CD8-positive, alpha-beta memory T cell (primary cell): ENCODE data around the gene PDE4C. TPM values are rescaled to one million over a fixed set of nuclear protein-coding genes. Genes with fewer than 3 reads are reported as not detected.

Source experiments
- CTCF ChIA-PET: fragments of 350-600 bp; sonication (Branson Sonifier 250); formaldehyde crosslinking; loops from one replicate; lab custom pipeline; 2021; ENCODE audit warnings: antibody characterized with exemption; lab: Charles Lee
- POLR2A ChIA-PET: fragments of 350-600 bp; sonication (Branson Sonifier 250); formaldehyde crosslinking; loops from one replicate; lab custom pipeline; 2021; ENCODE audit warnings: antibody characterized with exemption; lab: Charles Lee
- DNase-seq, 5 donors: peaks; one replicate each; pipeline versions ENCODE4 v3.0.0 to v3.0.0-alpha.2; 2020 to 2022; ENCODE audit warnings: mixed read lengths in 1 of 5
- H3K27ac ChIP-seq: one replicate; pipeline ENCODE4 v1.7.0; 2013; ENCODE audit warnings: low read depth, mild to moderate bottlenecking, low read length, moderate library complexity
- H3K27me3 ChIP-seq: 2 replicates; pipeline ENCODE4 v1.7.0; 2013; ENCODE audit warnings: low read length, mild to moderate bottlenecking; ENCODE audit not compliant: insufficient read depth, poor library complexity, severe bottlenecking
- H3K36me3 ChIP-seq: 2 replicates; pipeline ENCODE4 v1.7.0; 2013; ENCODE audit warnings: mild to moderate bottlenecking, low read length, moderate library complexity; ENCODE audit not compliant: insufficient read depth
- H3K4me1 ChIP-seq: 2 replicates; pipeline ENCODE4 v1.7.0; 2013; ENCODE audit warnings: mild to moderate bottlenecking, low read length, moderate library complexity; ENCODE audit not compliant: insufficient read depth
- H3K4me3 ChIP-seq: 2 replicates; pipeline ENCODE4 v1.7.0; 2013; ENCODE audit warnings: mild to moderate bottlenecking, low read length
- H3K9me3 ChIP-seq: 2 replicates; pipeline ENCODE4 v1.7.0; 2013; ENCODE audit warnings: mild to moderate bottlenecking, low read length
- H3K27ac Mint-ChIP-seq, 8 donors: one replicate each; pipeline ENCODE4 v1.8.0; 2020 to 2021; ENCODE audit warnings: mixed read lengths in 8 of 8, mild to moderate bottlenecking in 6 of 8, inconsistent platforms in 3 of 8, moderate library complexity in 3 of 8
- H3K27me3 Mint-ChIP-seq, 2 donors: one replicate each; pipeline ENCODE4 v1.8.0; 2020 to 2021; ENCODE audit warnings: mixed read lengths in 2 of 2, mild to moderate bottlenecking in 1 of 2, moderate library complexity in 1 of 2
- H3K36me3 Mint-ChIP-seq, 3 donors: one replicate each; pipeline ENCODE4 v1.8.0; 2020 to 2021; ENCODE audit warnings: mixed read lengths in 3 of 3, inconsistent platforms in 1 of 3, mild to moderate bottlenecking in 1 of 3
- H3K4me1 Mint-ChIP-seq, 3 donors: one replicate each; pipeline ENCODE4 v1.8.0; 2020 to 2021; ENCODE audit warnings: mixed read lengths in 3 of 3, inconsistent platforms in 1 of 3, mild to moderate bottlenecking in 1 of 3
- H3K4me3 Mint-ChIP-seq, 7 donors: one replicate each; pipeline ENCODE4 v1.8.0; 2020 to 2021; ENCODE audit warnings: mixed read lengths in 7 of 7, mild to moderate bottlenecking in 6 of 7, moderate library complexity in 4 of 7, inconsistent platforms in 2 of 7
- H3K9me3 Mint-ChIP-seq, 5 donors: one replicate each; pipeline ENCODE4 v1.8.0; 2020 to 2022; ENCODE audit warnings: mixed read lengths in 5 of 5, mild to moderate bottlenecking in 3 of 5, moderate library complexity in 2 of 5, inconsistent platforms in 1 of 5
- polyA plus RNA-seq: library from polyadenylated mRNA; unstranded; fragments of 300-500 nt; fragmentation: Illumina TruSeq; gene quantifications from one replicate; pipeline ENCODE4 v1.2.3, GENCODE V29; 2021
- total RNA-seq, 2 experiments: library from RNA; stranded (reverse); gene quantifications; one replicate each; pipeline ENCODE4 v1.2.3, GENCODE V29; 2021

PDE4C gene
- total and polyA plus RNA-seq, 3 experiments from 2014 or later: not detected

DNA sequence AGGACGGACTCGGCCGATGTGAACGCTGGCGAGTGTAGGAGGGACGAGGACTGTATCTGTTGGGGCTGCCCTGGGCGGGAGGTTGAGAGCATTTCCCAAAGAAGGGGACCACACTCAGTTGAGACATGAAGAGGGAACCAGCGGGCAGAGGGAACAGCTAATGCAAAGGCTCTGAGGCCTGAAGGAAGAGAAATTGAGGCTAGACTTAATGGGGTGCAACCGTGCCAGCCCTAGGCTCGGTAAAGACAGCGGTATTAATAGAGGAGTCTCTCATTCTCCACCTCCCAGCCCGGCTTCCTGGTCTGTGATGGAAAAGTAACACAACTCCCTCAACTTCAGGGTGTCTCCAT is 32.1 kb downstream of the PDE4C start:
- peak overlapping the region; percentile 71 for H3K27ac ChIP-seq
- peak overlapping the region; percentile 82 to 95 (median 89) for H3K4me3 Mint-ChIP-seq
- H3K9me3 ChIP-seq: no peaks in the 10 kb centered on the region
- no peak for DNase-seq
- H3K4me1 Mint-ChIP-seq: peaks cover 21 to 28% (median 22%) of the 10 kb centered on the region in 3 donors
- no peaks in the 10 kb centered on the region for H3K27me3 ChIP-seq
- H3K4me3 ChIP-seq: peak overlapping the region; percentile 74
- peaks cover 0 to 37% (median 4%) of the 10 kb centered on the region in 3 donors for H3K36me3 Mint-ChIP-seq
- H3K4me1 ChIP-seq: peaks cover 16% of the 10 kb centered on the region
- CTCF ChIA-PET: interaction anchor here (1.7 to 4.5 kb wide), 3 partner anchors 11 to 58 kb away, joined by 4 to 24 read pairs (median 6); partner anchors contain the start of gene RAB3A
- peaks cover 0 to 2% (median 0%) of the 10 kb centered on the region in 5 donors for H3K9me3 Mint-ChIP-seq
- POLR2A ChIA-PET: interaction anchor here (1.9 to 3.1 kb wide), 2 partner anchors 9 to 86 kb away, joined by 6 to 40 read pairs; partner anchors contain the start of genes JUND and RAB3A
- H3K36me3 ChIP-seq: peaks cover 6% of the 10 kb centered on the region
- H3K27ac Mint-ChIP-seq: peak overlapping the region in 5 of 8 donors; percentile 56 to 88 (median 78)
- peaks cover 0 to 3% of the 10 kb centered on the region in 2 donors for H3K27me3 Mint-ChIP-seq

DNA sequence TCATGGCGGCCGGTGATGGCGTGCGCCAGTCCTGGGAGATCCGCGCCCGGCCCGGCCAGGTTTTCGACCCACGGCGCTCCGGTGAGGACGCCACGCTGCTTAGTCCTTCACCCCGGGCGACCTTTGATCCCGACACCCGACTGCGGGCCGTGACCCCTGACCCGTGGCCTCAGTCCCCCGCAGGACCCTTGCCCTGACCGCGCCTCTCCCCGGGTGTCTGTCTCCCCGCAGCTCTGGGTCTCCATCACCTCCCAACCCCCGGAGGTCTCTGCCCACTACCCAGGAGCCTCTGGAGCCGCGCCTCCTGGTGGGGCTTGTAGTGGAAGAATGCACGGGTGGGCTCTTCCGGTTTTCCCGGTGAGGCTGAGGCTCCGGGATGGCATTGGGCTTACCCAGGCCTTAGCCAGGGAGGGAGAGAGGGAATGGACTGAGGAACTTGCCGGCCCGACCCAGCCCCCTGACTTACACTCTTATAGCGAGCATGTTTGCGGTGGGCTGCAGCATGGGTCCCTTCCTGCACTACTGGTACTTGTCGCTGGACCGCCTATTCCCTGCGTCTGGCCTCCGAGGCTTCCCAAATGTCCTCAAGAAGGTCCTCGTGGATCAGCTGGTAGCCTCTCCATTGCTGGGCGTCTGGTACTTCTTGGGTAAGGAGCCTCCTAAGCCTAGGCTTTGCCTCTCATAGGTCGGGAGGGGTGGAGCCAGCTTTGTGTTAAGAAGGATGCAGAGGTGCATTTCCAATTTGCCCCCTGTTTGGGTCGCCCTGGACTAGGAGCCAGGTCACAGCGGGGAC is 32.7 kb downstream of the PDE4C start:
- no peak for DNase-seq
- Mint-ChIP-seq H3K4me3 (peak overlapping the region; percentile 82 to 95 (median 89)), H3K36me3 (peaks cover 0 to 31% (median 4%) of the 10 kb centered on the region in 3 donors), H3K27me3 (peaks cover 0 to 3% of the 10 kb centered on the region in 2 donors), H3K27ac (peak overlapping the region; percentile 76 to 98 (median 95)), H3K9me3 (peaks cover 0 to 2% (median 0%) of the 10 kb centered on the region in 5 donors), H3K4me1 (peaks cover 21 to 28% (median 22%) of the 10 kb centered on the region in 3 donors)
- peak overlapping the region; percentile 74 for H3K4me3 ChIP-seq
- no peaks in the 10 kb centered on the region for H3K27me3 ChIP-seq
- peaks cover 16% of the 10 kb centered on the region for H3K4me1 ChIP-seq
- peaks cover 6% of the 10 kb centered on the region for H3K36me3 ChIP-seq
- peak overlapping the region; percentile 71 for H3K27ac ChIP-seq
- no peaks in the 10 kb centered on the region for H3K9me3 ChIP-seq
- ChIA-PET POLR2A (interaction anchor here (0.6 to 3.1 kb wide), 9 partner anchors 10 to 158 kb away, joined by 3 to 40 read pairs (median 6); partner anchors contain the start of genes IL12RB1, JUND, LSM4 and RAB3A), CTCF (interaction anchor here (1.4 to 4.5 kb wide), 8 partner anchors 11 to 105 kb away, joined by 4 to 49 read pairs (median 6); partner anchors contain the start of gene RAB3A)

DNA sequence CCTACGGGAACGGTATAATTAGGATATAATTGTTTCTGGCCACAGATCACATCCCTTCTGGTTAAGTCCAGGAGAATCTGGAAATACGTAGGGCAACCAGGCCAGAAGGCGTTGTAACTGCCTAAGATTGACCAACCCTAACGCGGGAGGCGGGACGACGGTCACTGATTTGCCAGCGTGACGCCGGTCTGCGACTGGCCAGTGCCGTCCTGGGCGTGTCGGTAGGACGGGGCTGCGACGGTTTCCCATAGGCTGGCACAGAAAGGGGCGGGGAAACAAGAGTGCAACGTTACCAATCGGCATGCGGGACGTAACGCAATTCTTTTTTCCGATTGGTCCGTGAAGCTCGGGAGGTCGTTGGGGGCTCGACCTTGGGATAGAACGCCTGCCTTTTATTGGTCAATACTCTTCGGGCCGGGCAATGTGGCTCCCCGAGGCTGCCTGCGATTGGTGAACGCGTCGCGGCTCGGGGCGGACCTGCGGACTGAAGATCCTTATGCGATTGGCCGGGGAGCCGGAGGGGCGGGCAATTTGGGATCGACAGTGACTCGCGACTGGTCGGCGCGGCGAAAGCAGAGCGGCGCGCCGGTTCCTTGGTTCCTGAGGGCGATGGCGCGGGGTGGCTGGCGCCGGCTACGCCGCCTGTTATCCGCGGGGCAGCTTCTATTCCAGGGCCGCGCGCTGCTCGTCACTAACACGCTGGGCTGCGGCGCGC is 33.4 kb downstream of the PDE4C start, which contains the start of gene MPV17L2:
TSS of gene MPV17L2 (plus strand) at position 546 of the 715 bp plus-strand sequence. CDS start at position 610, 64 bp downstream.
- Histone ChIP-seq H3K27ac (peak within 1 kb of the TSS; percentile 71), H3K4me3 (peak within 1 kb of the TSS; percentile 74), H3K4me1 (peaks cover 16% of the 10 kb centered on the region), H3K36me3 (peaks cover 6% of the 10 kb centered on the region), H3K9me3 (no peaks in the 10 kb centered on the region), H3K27me3 (no peaks in the 10 kb centered on the region)
- ChIA-PET POLR2A (interaction anchor here (0.6 to 3.1 kb wide), 10 partner anchors 11 to 159 kb away, joined by 3 to 40 read pairs (median 5); partner anchors contain the start of genes IL12RB1, JUND, LSM4 and RAB3A), CTCF (interaction anchor here (0.7 to 4.5 kb wide), 21 partner anchors 10 to 224 kb away, joined by 3 to 49 read pairs (median 5); partner anchors contain the start of genes IFI30 and RAB3A)
- Mint-ChIP-seq H3K4me1 (peaks cover 21 to 28% (median 22%) of the 10 kb centered on the region in 3 donors), H3K9me3 (peaks cover 0 to 2% (median 0%) of the 10 kb centered on the region in 5 donors), H3K27ac (peak within 1 kb of the TSS; percentile 76 to 98 (median 96)), H3K27me3 (peaks cover 0 to 3% of the 10 kb centered on the region in 2 donors), H3K4me3 (peak within 1 kb of the TSS; percentile 82 to 95 (median 89)), H3K36me3 (peaks cover 0 to 24% (median 0%) of the 10 kb centered on the region in 3 donors)
- DNase-seq: peak; percentile 98 to 99 (median 99)

DNA sequence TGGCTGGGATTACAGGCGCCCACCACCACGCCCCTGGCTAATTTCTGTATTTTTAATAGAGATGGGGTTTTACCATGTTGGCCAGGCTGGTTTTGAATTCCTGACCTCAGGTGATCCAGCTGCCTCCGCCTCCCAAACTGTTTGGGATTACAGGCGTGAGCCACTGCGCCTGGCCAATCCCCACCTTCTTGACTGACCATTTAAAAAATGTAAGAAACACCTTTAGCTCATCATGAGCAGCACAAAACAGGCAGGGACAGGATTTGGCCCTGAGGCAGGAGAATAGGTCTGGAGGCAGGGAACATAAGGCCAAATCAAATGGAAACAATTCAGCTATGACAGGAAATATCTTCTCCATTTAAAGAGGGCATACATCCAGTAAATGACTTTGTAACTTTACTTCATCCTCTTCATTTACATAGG is 34.6 kb downstream of the PDE4C start:
- Histone ChIP-seq H3K9me3 (no peaks in the 10 kb centered on the region), H3K27me3 (no peaks in the 10 kb centered on the region), H3K4me1 (peaks cover 16% of the 10 kb centered on the region), H3K4me3 (peak overlapping the region; percentile 67), H3K27ac (peak overlapping the region; percentile 70), H3K36me3 (peaks cover 6% of the 10 kb centered on the region)
- peak overlapping the region; percentile 82 to 95 (median 89) for H3K4me3 Mint-ChIP-seq
- CTCF ChIA-PET: interaction anchor here (0.7 to 4.5 kb wide), 23 partner anchors 9 to 225 kb away, joined by 3 to 49 read pairs (median 5); partner anchors contain the start of genes IFI30, LSM4 and RAB3A
- H3K9me3 Mint-ChIP-seq: peaks cover 0 to 2% (median 0%) of the 10 kb centered on the region in 5 donors
- H3K27ac Mint-ChIP-seq: peak overlapping the region; percentile 76 to 98 (median 96)
- POLR2A ChIA-PET: interaction anchor here (0.8 to 3.1 kb wide), 6 partner anchors 13 to 115 kb away, joined by 3 to 40 read pairs (median 7); partner anchors contain the start of genes JUND and RAB3A
- peaks cover 21 to 28% (median 22%) of the 10 kb centered on the region in 3 donors for H3K4me1 Mint-ChIP-seq
- H3K36me3 Mint-ChIP-seq: peaks cover 0 to 19% (median 0%) of the 10 kb centered on the region in 3 donors
- H3K27me3 Mint-ChIP-seq: peaks cover 0 to 5% of the 10 kb centered on the region in 2 donors
- DNase-seq: no peak

DNA sequence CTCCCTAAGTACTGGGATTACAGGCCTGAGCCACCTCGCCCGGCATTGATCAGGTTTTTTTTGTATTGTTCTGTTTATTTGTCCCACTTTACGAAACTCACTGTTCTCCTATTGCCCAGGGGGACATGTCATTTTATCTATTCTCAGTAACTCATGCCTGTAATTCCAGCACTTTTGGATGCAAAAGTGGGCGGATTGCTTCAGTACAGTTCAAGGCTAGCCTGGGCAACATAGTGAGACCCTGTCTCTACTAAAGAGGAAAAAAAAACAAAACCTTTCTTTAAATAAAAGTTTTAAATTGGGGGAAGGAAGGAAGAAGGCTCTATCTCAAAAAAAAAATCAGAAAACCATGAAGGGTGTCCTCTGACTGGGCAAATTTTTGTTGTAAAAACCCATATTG is 36.0 kb downstream of the PDE4C start:
- no peaks in the 10 kb centered on the region for H3K9me3 ChIP-seq
- Mint-ChIP-seq H3K9me3 (peaks cover 0 to 2% (median 0%) of the 10 kb centered on the region in 5 donors), H3K27ac (no peak overlapping the region), H3K4me3 (no peak overlapping the region), H3K36me3 (peaks cover 0 to 10% (median 0%) of the 10 kb centered on the region in 3 donors), H3K4me1 (peaks cover 21 to 28% (median 22%) of the 10 kb centered on the region in 3 donors), H3K27me3 (peaks cover 3 to 7% of the 10 kb centered on the region in 2 donors)
- POLR2A ChIA-PET: no interaction called here
- H3K4me1 ChIP-seq: peaks cover 16% of the 10 kb centered on the region
- H3K36me3 ChIP-seq: no peaks in the 10 kb centered on the region
- no peak overlapping the region for H3K27ac ChIP-seq
- no peak for DNase-seq
- CTCF ChIA-PET: interaction anchor here (1.2 kb wide), 1 partner anchor 33 kb away, joined by 5 read pairs; no protein-coding TSS in a partner anchor
- H3K4me3 ChIP-seq: no peak overlapping the region
- H3K27me3 ChIP-seq: no peaks in the 10 kb centered on the region

DNA sequence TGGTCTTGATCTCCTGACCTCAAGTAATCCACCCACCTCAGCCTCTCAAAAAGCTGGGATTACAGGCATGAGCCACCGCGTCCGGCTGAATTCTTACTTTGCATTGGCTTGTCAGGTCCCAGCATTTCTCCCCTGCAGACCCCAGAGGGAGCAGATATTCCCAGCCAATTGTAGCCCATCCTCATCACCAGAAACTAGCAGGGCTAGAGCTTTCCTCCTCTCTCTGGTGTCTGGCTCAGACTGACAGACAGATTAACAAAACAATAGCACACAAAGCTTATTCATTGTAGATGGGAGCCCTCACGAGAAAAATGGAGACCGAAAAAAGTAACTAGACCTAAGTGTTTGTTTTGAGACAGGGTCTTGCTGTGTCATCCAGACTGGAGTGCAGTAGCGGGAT is 40.7 kb downstream of the PDE4C start:
- ChIA-PET CTCF (interaction anchor here (0.9 to 1.2 kb wide), 3 partner anchors 15 to 67 kb away, joined by 3 to 6 read pairs (median 3); no protein-coding TSS in a partner anchor), POLR2A (no interaction called here)
- Mint-ChIP-seq H3K27ac (no peak overlapping the region), H3K4me1 (no peaks in the 10 kb centered on the region), H3K4me3 (no peak overlapping the region), H3K27me3 (peaks cover 3% of the 10 kb centered on the region in 2 donors), H3K36me3 (no peaks in the 10 kb centered on the region), H3K9me3 (no peaks in the 10 kb centered on the region)
- no peaks in the 10 kb centered on the region for H3K4me1 ChIP-seq
- no peaks in the 10 kb centered on the region for H3K9me3 ChIP-seq
- no peak for DNase-seq
- H3K27me3 ChIP-seq: no peaks in the 10 kb centered on the region
- H3K27ac ChIP-seq: no peak overlapping the region
- H3K4me3 ChIP-seq: no peak overlapping the region
- no peaks in the 10 kb centered on the region for H3K36me3 ChIP-seq

DNA sequence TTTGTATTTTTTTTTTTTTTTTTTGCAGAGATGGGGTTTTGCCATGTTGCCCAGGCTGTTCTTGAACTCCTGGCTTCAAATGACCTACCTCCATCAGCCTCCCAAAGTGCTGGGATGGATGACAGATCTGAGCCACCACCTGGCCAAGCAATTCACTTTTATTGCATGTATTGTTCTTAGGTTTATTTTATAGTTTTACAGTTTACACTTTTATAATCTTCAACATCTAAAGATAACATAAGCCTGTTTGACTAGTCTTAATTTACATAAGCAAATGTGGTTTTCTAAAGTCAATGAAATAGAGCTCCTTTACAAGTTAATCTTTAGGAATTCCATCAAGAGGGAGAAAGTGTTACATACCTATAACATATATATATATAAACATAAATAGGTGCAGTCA is 42.7 kb downstream of the PDE4C start:
- no peak for DNase-seq
- no peaks in the 10 kb centered on the region for H3K36me3 Mint-ChIP-seq
- ChIA-PET CTCF (interaction anchor here (2.3 kb wide), 1 partner anchor 9 kb away, joined by 9 read pairs; the partner anchor contains the start of gene MPV17L2), POLR2A (no interaction called here)
- Histone ChIP-seq H3K27ac (no peak overlapping the region), H3K9me3 (no peaks in the 10 kb centered on the region), H3K36me3 (no peaks in the 10 kb centered on the region), H3K4me3 (no peak overlapping the region), H3K27me3 (no peaks in the 10 kb centered on the region), H3K4me1 (no peaks in the 10 kb centered on the region)
- no peak overlapping the region for H3K4me3 Mint-ChIP-seq
- no peaks in the 10 kb centered on the region for H3K9me3 Mint-ChIP-seq
- H3K27ac Mint-ChIP-seq: peak overlapping the region in 1 of 8 donors; percentile 75
- no peaks in the 10 kb centered on the region for H3K4me1 Mint-ChIP-seq
- H3K27me3 Mint-ChIP-seq: peaks cover 3% of the 10 kb centered on the region in 2 donors
